SKM-1 (cell line): ENCODE measurements around the gene PPID.
A peak's percentile ranks its signal among the peaks of the same experiment; 100 is the strongest.

Experiments used
- DNase-seq: peaks from one replicate; lab custom pipeline; 2025; ENCODE audit not compliant: unreplicated experiment; lab: John Stamatoyannopoulos, UW

PPID gene

GRCh38 chr4:158669310-158669709 is 53.9 kb downstream of the PPID start:
- no peak for DNase-seq

- DNase-seq, result peak; percentile 61
Measured at GRCh38 chr4:158667651-158668198, 55.5 kb downstream of the PPID start.

GRCh38 chr4:158666892-158667291 is 56.3 kb downstream of the PPID start:
- no peak for DNase-seq

GRCh38 chr4:158664806-158665205 is 58.4 kb downstream of the PPID start:
- no peak for DNase-seq

- peak; percentile 47 for DNase-seq
Measured at GRCh38 chr4:158663707-158664625, 59.2 kb downstream of the PPID start.

GRCh38 chr4:158663255-158663654 is 59.9 kb downstream of the PPID start:
- DNase-seq, result peak; percentile 40
